Body of pancreas (tissue), 4 donors: Measurements from ENCODE around the gene SPAG5. TPM values are rescaled to one million over a fixed set of nuclear protein-coding genes. Genes with fewer than 3 reads are reported as not detected.

Experiments used
- ATAC-seq: fragments of 150-250 bp; one replicate; pipeline ENCODE4 v1.9.1; 2016
- DNase-seq, 4 donors: peaks; one replicate each; pipeline ENCODE4 v3.0.0-alpha.2; 2019
- H3K27ac ChIP-seq, 4 donors: fragments of 200-600 bp; sonication (generic); 1 replicate in 3 of 4; 2 replicates in 1 of 4; pipeline versions ENCODE4 v1.5.1 to v1.6.1; 2016 to 2019; ENCODE audit warnings: mild to moderate bottlenecking in 1 of 4, mixed read lengths in 1 of 4, moderate library complexity in 1 of 4
- H3K27me3 ChIP-seq, 2 donors: fragments of 200-600 bp; sonication (generic); one replicate each; pipeline ENCODE4 v1.6.0; 2016; ENCODE audit warnings: mild to moderate bottlenecking in 1 of 2
- H3K36me3 ChIP-seq, 2 donors: fragments of 200-600 bp; sonication (generic); replicated peaks in 1 of 2; 2 replicates each; pipeline ENCODE4 v1.5.1; 2016; ENCODE audit warnings: low read depth in 2 of 2; ENCODE audit not compliant: insufficient read depth in 1 of 2
- H3K4me1 ChIP-seq: fragments of 200-600 bp; sonication (generic); one replicate; pipeline ENCODE4 v1.6.0; 2016
- H3K4me3 ChIP-seq, 2 donors: fragments of 200-600 bp; sonication (generic); 1 replicate in 1 of 2; 2 replicates in 1 of 2; pipeline ENCODE4 v1.5.1; 2016 to 2019
- H3K9me3 ChIP-seq, 3 donors: fragments of 200-600 bp; sonication (generic); 1 replicate in 2 of 3; 2 replicates in 1 of 3; pipeline ENCODE4 v1.5.1; 2016
- POLR2A ChIP-seq, 3 donors: fragments of 450-650 bp; IDR thresholded peaks; one replicate each; pipeline ENCODE4 v1.6.1; 2016; ENCODE audit warnings: antibody characterized with exemption in 3 of 3, mild to moderate bottlenecking in 2 of 3
- WGBS, 2 donors: methylation state at CpG; one replicate each; pipeline ENCODE4 v1.1.5; 2017; 5-methylcytosine and 5-hydroxymethylcytosine counted together
- intact Hi-C: fragments of 100-400 bp; cut with DNase I; formaldehyde crosslinking; loops from one replicate; pipeline ENCODE4 v1.15.1; 2023
- total RNA-seq, 2 donors: library from RNA; depleted of rRNA; stranded (reverse); fragments of >200 nt; gene quantifications; one replicate each; pipeline ENCODE4 v1.1.0, GENCODE V29; 2016
- TF ChIP-seq, protein P1 (sequence below), 7 experiments: fragments of 450-650 bp in 4 of 7; fragments of 200-600 bp in 3 of 7; sonication (generic) in 3 of 7; IDR thresholded peaks; one replicate each; pipeline ENCODE4 v1.5.1; 2016 to 2019; ENCODE audit warnings: antibody characterized with exemption in 7 of 7

SPAG5 gene
- total RNA-seq, 2 donors from 2014 or later, result 3.1 TPM; not detected in 1

DNA sequence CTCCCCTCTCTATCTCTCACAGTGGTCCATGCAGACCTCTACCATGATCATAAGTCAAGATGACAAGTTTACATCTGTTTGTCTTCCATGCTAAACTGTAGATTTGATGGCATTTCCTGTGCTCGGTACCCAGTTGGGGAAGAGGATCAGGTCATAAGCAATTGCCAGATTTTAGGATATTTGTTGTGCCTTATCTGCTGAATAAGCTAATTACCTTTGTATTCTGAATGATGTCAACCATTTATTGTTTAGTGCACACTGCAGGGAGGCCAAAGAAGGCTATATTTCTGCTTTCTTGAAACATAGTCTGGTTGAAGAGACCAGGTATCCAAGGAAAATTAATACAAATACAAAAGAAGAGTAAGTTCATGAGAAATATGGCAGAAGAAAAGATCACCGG is 16.3 kb downstream of the SPAG5 start:
- WGBS, 2 donors, result 98 to 99% methylated on average over 2 of the region's 2 CpGs
- DNase-seq (no peak), ATAC-seq (no peak)
- H3K27ac ChIP-seq, result no peak overlapping the region
- H3K36me3 ChIP-seq, result no peaks in the 10 kb centered on the region
- H3K27me3 ChIP-seq, result no peaks in the 10 kb centered on the region
- TF ChIP-seq POLR2A (IDR thresholded peaks at IDR 0.05), result no peak
- TF ChIP-seq, protein P1, sequence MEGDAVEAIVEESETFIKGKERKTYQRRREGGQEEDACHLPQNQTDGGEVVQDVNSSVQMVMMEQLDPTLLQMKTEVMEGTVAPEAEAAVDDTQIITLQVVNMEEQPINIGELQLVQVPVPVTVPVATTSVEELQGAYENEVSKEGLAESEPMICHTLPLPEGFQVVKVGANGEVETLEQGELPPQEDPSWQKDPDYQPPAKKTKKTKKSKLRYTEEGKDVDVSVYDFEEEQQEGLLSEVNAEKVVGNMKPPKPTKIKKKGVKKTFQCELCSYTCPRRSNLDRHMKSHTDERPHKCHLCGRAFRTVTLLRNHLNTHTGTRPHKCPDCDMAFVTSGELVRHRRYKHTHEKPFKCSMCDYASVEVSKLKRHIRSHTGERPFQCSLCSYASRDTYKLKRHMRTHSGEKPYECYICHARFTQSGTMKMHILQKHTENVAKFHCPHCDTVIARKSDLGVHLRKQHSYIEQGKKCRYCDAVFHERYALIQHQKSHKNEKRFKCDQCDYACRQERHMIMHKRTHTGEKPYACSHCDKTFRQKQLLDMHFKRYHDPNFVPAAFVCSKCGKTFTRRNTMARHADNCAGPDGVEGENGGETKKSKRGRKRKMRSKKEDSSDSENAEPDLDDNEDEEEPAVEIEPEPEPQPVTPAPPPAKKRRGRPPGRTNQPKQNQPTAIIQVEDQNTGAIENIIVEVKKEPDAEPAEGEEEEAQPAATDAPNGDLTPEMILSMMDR (IDR thresholded peaks at IDR 0.05), result no peak
- no peak overlapping the region for H3K4me3 ChIP-seq
- peaks cover under 1% of the 10 kb centered on the region for H3K4me1 ChIP-seq
- H3K9me3 ChIP-seq, result no peaks in the 10 kb centered on the region
- intact Hi-C loops, result no loop called here

DNA sequence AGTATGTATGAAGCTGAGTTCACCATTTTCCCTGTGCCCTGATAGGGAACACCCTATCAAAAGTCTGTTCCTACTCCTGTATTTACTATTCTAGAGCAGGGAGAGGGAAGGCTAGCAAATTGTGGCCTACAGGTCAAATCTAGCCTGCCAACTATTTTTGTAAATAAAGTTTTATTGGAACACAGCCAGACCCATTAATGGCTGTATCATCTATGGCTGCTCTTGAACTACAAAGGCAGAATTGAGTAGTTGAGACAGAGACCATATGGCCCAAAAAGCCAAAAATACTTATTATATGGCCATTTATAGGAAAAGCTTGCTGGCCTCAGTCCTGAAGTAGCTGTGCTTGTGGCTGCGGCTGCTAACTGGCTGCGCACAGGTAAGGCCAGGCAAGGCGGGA is 17.9 kb downstream of the SPAG5 start:
- no peak for ATAC-seq
- no peaks in the 10 kb centered on the region for H3K27me3 ChIP-seq
- H3K4me1 ChIP-seq, result peaks cover 10% of the 10 kb centered on the region
- TF ChIP-seq, protein P1 (IDR thresholded peaks at IDR 0.05), result no peak
- no peak for TF ChIP-seq POLR2A (IDR thresholded peaks at IDR 0.05)
- DNase-seq, result no peak
- WGBS, 2 donors, result 96 to 97% methylated on average over 3 of the region's 3 CpGs
- H3K4me3 ChIP-seq, result no peak overlapping the region
- no peaks in the 10 kb centered on the region for H3K36me3 ChIP-seq
- intact Hi-C loops, result no loop called here
- no peak overlapping the region for H3K27ac ChIP-seq
- H3K9me3 ChIP-seq, result no peaks in the 10 kb centered on the region

DNA sequence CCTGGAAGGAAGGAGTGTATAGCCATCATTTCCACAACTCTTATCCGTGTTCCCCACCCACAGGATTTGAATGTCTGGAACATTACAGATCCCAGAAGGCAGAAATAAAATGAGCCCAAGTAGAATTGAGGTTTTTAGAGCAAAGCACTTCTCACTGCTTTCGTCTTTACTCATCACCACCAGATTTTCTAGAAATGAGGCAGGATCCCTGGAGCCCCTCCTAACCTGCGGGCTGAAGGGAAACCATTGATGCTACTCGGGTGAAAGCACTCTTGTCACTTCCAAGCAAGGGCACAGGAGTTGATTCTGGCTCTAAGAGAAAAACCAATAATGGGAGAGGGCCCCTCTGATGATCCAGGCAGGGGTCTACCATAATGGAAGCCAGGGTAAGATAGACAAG is 19.3 kb downstream of the SPAG5 start:
- Histone ChIP-seq H3K36me3 (no peaks in the 10 kb centered on the region), H3K4me1 (peaks cover 10% of the 10 kb centered on the region), H3K9me3 (no peaks in the 10 kb centered on the region), H3K27ac (no peak overlapping the region), H3K4me3 (no peak overlapping the region), H3K27me3 (no peaks in the 10 kb centered on the region)
- DNase-seq (no peak), ATAC-seq (no peak)
- intact Hi-C loops, result no loop called here
- TF ChIP-seq POLR2A (IDR thresholded peaks at IDR 0.05), result no peak
- TF ChIP-seq, protein P1 (IDR thresholded peaks at IDR 0.05), result no peak
- 82 to 94% methylated on average over 4 of the region's 4 CpGs for WGBS, 2 donors

DNA sequence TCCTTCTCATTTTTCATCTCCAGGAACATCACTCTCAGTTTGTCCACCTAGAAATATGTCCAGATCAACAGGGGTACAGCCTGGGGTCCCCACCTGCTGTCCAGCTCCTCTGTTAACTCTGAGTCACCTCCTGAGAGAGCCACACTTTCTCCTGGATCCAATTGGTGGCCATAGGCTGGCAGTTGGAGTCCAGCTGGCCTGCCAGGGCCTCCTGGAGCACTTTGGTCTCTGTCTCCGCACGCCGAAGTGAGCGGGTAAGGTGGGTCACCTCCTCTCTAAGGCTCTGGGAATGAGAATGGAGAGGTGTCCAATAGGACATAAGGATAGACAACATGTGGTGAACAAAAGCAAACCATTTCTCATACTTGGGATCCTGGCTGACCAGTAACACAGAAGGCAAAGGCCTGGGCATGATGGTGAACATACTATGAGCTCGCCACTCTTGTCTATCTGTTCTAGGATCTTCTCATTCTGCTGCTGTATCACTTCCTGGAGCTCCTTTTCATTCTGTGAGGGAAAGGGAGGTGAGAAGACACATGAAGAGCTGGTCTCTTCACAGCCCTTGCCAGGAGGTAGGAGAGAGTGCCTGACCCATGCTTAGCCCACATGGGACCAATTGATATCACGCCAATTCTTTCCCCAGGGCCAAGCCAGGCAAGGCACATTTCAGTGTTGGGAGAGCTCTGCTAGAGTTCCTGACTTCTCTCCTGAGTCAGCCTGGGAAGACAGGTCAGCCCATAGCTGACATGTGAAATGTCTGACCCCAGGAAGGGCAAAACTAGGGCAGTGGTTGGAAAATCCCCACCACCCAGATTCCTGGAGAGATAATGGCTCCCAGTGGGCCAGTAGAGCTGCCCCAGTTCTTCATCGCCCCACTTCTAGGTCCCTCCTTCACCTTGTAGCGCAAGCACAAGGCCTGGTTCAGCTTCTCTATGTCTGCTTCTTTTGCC is 20.3 kb downstream of the SPAG5 start:
- Histone ChIP-seq H3K27me3 (no peaks in the 10 kb centered on the region), H3K9me3 (no peaks in the 10 kb centered on the region), H3K4me3 (no peak overlapping the region), H3K27ac (no peak overlapping the region), H3K4me1 (peaks cover 10% of the 10 kb centered on the region), H3K36me3 (no peaks in the 10 kb centered on the region)
- TF ChIP-seq, protein P1 (IDR thresholded peaks at IDR 0.05), result no peak
- no peak for TF ChIP-seq POLR2A (IDR thresholded peaks at IDR 0.05)
- intact Hi-C loops, result no loop called here
- WGBS, 2 donors, result 96 to 100% methylated on average over 8 of the region's 8 CpGs
- DNase-seq, result no peak
- ATAC-seq, result no peak

DNA sequence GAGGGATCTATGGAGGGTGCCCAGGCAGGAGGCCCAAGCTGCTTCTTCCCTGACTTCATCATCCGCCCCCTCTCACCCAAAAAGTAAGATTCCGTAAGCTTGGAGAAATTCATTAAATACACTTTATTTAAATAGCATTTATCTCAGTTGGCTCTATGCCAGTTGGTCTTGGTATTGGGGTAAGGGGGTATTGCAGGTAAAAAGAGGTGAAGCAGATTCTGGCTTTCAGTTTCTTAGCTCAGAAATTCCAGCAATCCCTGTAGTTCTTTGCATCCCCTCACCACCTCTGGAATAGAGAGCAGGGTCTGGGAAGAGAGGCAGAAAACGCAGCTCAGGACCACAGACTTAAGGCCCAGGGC is 21.4 kb downstream of the SPAG5 start:
- Histone ChIP-seq H3K9me3 (no peaks in the 10 kb centered on the region), H3K36me3 (no peaks in the 10 kb centered on the region), H3K4me3 (no peak overlapping the region), H3K27me3 (no peaks in the 10 kb centered on the region), H3K27ac (no peak overlapping the region), H3K4me1 (peaks cover 11% of the 10 kb centered on the region)
- WGBS, 2 donors, result 96 to 97% methylated on average over 3 of the region's 3 CpGs
- no peak for DNase-seq
- intact Hi-C loops, result no loop called here
- ATAC-seq, result no peak
- TF ChIP-seq, protein P1 (IDR thresholded peaks at IDR 0.05), result no peak
- TF ChIP-seq POLR2A (IDR thresholded peaks at IDR 0.05), result no peak
